ENCODE measurements around the gene CCL17.

- TF ChIP-seq, protein P1, sequence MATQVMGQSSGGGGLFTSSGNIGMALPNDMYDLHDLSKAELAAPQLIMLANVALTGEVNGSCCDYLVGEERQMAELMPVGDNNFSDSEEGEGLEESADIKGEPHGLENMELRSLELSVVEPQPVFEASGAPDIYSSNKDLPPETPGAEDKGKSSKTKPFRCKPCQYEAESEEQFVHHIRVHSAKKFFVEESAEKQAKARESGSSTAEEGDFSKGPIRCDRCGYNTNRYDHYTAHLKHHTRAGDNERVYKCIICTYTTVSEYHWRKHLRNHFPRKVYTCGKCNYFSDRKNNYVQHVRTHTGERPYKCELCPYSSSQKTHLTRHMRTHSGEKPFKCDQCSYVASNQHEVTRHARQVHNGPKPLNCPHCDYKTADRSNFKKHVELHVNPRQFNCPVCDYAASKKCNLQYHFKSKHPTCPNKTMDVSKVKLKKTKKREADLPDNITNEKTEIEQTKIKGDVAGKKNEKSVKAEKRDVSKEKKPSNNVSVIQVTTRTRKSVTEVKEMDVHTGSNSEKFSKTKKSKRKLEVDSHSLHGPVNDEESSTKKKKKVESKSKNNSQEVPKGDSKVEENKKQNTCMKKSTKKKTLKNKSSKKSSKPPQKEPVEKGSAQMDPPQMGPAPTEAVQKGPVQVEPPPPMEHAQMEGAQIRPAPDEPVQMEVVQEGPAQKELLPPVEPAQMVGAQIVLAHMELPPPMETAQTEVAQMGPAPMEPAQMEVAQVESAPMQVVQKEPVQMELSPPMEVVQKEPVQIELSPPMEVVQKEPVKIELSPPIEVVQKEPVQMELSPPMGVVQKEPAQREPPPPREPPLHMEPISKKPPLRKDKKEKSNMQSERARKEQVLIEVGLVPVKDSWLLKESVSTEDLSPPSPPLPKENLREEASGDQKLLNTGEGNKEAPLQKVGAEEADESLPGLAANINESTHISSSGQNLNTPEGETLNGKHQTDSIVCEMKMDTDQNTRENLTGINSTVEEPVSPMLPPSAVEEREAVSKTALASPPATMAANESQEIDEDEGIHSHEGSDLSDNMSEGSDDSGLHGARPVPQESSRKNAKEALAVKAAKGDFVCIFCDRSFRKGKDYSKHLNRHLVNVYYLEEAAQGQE (IDR thresholded peaks at IDR 0.05; ENCODE audit: insufficient read depth in 1 of 2, low read depth in 2 of 2, low read length in 1 of 2) = no peak
- no peak for TF ChIP-seq CTCF (IDR thresholded peaks at IDR 0.05)
Measured at GRCh38 chr16:57394444-57394843, 10.1 kb upstream of the CCL17 start.

Measured in Panc1 (cell line).